ENCODE data around the gene PRKG2. TPM values are rescaled to one million over a fixed set of nuclear protein-coding genes. Genes with fewer than 3 reads are reported as not detected.

PRKG2 gene
- total RNA-seq, 3 donors from 2014 or later: 9.8 to 25.7 (median 14.4) TPM

DNA sequence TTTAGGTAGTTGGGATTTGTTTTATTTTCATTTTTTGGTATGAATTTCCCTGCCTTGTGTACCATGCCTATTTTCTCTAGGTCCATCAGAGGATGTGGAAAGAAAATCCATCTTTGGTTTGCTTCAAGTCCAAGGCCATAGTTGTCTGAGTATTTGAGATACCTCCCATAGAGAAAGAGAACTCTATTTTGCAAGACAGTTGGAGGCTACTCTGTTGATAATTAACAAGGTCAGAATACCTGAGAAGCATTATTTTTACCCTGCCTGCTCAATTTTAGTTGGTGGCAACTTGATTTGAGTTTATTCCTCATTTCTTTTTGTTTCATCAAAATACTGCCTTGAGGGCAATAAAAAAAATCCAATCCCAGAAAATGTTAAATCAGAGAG, 153.7 kb downstream of the PRKG2 start:
- Histone ChIP-seq H3K4me1 (ENCODE audit: low read depth) (no peaks in the 10 kb centered on the region), H3K9me3 (no peaks in the 10 kb centered on the region), H3K36me3 (ENCODE audit: low read depth) (no peaks in the 10 kb centered on the region), H3K4me3 (no peak overlapping the region)
- ATAC-seq (no peak), DNase-seq (no peak)
- intact Hi-C loops (cut with DNase I, micrococcal nuclease): no loop called here
- TF ChIP-seq, protein P1, sequence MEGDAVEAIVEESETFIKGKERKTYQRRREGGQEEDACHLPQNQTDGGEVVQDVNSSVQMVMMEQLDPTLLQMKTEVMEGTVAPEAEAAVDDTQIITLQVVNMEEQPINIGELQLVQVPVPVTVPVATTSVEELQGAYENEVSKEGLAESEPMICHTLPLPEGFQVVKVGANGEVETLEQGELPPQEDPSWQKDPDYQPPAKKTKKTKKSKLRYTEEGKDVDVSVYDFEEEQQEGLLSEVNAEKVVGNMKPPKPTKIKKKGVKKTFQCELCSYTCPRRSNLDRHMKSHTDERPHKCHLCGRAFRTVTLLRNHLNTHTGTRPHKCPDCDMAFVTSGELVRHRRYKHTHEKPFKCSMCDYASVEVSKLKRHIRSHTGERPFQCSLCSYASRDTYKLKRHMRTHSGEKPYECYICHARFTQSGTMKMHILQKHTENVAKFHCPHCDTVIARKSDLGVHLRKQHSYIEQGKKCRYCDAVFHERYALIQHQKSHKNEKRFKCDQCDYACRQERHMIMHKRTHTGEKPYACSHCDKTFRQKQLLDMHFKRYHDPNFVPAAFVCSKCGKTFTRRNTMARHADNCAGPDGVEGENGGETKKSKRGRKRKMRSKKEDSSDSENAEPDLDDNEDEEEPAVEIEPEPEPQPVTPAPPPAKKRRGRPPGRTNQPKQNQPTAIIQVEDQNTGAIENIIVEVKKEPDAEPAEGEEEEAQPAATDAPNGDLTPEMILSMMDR (IDR thresholded peaks at IDR 0.05): no peak

DNA sequence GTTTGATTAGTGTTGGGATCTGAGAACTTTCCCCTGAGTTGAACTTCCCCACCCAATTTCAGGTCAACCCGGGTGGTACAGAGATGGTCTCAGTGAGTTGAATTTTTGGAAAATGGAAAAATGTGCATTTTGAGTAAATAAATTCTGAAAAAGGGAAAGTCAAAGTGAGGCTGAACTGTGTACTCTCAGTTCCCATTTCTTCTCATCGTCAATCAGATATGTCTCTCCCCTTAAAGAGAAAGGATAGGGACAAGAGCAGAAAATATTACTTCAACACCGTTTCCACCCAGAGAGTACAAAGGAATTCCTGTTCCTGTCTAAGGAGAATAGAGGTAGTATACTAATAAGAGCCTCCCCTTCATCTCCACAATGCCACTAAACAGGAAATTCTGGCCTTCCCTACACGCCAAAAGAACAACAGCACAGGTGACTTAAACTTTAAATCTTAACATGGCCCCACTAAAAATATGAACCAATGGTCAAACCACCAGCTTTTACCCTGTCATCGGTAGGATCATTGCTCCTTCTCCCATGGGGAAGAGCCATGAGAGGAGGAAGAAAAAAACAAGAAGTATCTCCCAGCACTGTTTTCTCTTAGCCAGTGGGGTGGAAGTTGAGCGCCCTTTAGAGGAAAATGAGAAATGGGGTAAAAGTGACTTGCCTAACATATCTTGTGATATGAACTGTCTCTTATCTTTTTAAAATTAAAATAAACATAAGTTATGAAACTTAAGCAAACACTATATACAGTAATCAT, 154.3 kb downstream of the PRKG2 start:
- Histone ChIP-seq H3K4me1 (ENCODE audit: low read depth) (no peaks in the 10 kb centered on the region), H3K4me3 (no peak overlapping the region), H3K9me3 (no peaks in the 10 kb centered on the region), H3K36me3 (ENCODE audit: low read depth) (no peaks in the 10 kb centered on the region)
- intact Hi-C loops (cut with DNase I, micrococcal nuclease): no loop called here
- TF ChIP-seq, protein P1 (IDR thresholded peaks at IDR 0.05): no peak
- DNase-seq: no peak
- no peak for ATAC-seq

DNA sequence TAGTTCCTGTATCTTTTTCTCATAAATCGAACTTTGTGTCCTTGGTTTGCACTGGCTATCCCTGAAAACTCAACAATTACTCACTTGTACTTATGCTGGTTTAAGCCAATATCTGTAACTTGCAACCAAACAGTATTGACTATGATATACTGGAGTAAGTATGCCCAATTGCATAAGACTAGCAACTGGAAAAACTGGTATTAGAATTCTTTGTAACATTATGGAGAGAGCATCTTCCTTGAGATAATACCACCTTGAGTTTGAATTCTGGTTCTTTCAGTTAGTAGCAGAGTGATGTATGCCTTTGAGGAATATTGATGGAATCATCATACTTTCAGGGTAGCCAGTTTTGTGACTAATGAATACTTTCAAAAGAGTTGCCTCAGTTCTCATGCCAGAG, 156.4 kb downstream of the PRKG2 start:
- intact Hi-C loops (cut with DNase I, micrococcal nuclease): no loop called here
- H3K36me3 ChIP-seq (ENCODE audit: low read depth): no peaks in the 10 kb centered on the region
- H3K9me3 ChIP-seq: no peaks in the 10 kb centered on the region
- H3K4me1 ChIP-seq (ENCODE audit: low read depth): no peaks in the 10 kb centered on the region
- no peak for ATAC-seq
- DNase-seq: no peak
- H3K4me3 ChIP-seq: no peak overlapping the region
- TF ChIP-seq, protein P1 (IDR thresholded peaks at IDR 0.05): no peak

DNA sequence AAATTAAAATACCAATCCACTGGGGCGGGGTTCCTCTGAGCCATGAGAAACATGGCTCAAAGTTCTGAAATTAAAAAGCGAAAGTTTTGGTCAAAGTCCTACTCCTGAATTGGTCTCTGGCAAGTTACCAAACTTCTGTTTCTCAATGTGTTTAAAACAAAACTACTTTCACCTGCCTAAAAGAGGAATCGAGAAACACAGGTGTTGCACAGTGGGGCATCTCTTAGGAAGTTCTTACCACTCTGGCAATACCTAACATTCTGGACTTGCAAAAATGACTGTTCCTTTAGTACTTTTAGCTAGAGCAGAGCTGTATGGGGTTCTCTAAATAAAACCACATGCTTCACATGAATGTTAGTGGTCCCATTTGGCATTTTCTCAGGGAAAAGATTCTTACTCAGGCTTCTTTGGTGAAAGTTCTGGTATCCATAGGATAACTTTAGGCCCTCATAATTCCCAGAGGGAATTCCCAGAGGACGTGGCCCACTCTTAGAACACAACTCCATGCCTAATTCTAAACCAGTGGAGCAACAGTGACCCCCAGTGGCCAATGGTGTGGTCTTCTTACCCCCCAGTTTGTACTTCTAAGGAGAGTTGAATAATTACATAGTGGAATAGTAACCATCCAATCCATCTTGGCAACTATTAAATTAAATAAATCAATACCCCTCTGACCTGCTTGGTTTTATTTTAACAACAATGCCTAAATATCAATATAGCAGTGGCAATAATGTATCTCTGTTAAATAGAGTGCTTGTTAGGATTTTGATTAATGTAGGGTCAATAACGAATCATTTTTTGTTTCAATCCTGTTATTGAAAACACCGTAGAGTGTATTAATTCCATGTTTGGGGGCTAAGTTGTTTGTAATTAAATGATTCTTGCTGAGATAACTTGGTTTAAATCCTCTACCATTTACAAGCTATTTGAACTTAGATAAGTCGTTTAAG, 162.6 kb downstream of the PRKG2 start:
- TF ChIP-seq, protein P1 (IDR thresholded peaks at IDR 0.05): peak; percentile 17
- peak in 2 of 3 donors; percentile 61 to 91 for DNase-seq
- Histone ChIP-seq H3K9me3 (no peaks in the 10 kb centered on the region), H3K4me3 (no peak overlapping the region), H3K4me1 (ENCODE audit: low read depth) (no peaks in the 10 kb centered on the region), H3K36me3 (ENCODE audit: low read depth) (no peaks in the 10 kb centered on the region)
- peak; percentile 92 for ATAC-seq
- intact Hi-C loops (cut with DNase I, micrococcal nuclease): no loop called here

DNA sequence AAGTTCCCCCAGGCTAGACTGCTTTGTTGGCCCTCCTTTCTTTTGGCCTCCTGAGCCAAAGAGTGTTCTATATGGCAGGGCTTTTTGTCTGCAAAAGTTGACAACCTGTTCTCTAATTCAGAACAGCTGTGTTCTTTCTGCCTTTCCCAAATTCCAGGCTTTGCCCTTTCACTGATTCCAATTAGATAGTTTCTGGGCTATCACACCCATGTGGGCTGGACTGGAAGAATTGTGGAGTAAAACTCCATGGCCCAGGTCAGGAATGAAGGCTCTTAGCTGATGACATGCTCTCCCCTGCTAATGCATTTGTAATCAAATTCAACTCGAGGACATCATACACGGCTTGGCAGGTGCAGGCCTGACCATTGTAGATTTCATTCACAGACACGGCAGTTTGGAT, 165.1 kb downstream of the PRKG2 start:
- ATAC-seq (no peak), DNase-seq (no peak)
- intact Hi-C loops (cut with DNase I, micrococcal nuclease): no loop called here
- TF ChIP-seq, protein P1 (IDR thresholded peaks at IDR 0.05): no peak
- Histone ChIP-seq H3K9me3 (no peaks in the 10 kb centered on the region), H3K4me1 (ENCODE audit: low read depth) (no peaks in the 10 kb centered on the region), H3K36me3 (ENCODE audit: low read depth) (no peaks in the 10 kb centered on the region), H3K4me3 (no peak overlapping the region)

Measured in mucosa of descending colon (tissue), 3 donors.